HG02623 (cell line): ENCODE measurements around the gene ADCY5.

Experiments used
- ATAC-seq: cut with Tn5 transposase; IDR thresholded peaks from one replicate; pipeline ENCODE4 v1.9.1; 2021; ENCODE audit warnings: moderate library complexity; ENCODE audit not compliant: unreplicated experiment

ADCY5 gene

GRCh38 chr3:123459862-123460261 is 11.0 kb upstream of the ADCY5 start:
- no peak for ATAC-seq

- ATAC-seq, result no peak
These were observed 9.4 kb upstream of the ADCY5 start for GRCh38 chr3:123458255-123458654.

DNA sequence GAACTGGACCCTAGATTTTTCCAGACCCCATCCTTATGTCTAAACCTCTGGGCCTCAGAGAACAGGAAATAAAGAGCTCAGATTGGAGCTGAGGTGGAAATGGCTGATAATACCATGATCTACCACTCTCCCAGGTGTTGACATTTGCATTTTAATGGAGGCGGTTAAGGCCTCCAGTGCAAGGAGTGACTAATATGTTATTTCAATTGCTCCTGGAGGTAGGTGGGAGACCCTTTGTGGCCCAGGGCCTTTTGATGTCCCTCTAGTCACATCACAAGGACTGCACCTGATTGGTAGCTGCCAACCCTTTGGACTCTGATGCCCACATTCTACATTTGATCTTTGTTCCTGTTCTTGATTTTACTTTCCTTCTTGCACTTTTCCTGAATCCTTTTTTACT is 9.0 kb upstream of the ADCY5 start:
- ATAC-seq, result no peak

DNA sequence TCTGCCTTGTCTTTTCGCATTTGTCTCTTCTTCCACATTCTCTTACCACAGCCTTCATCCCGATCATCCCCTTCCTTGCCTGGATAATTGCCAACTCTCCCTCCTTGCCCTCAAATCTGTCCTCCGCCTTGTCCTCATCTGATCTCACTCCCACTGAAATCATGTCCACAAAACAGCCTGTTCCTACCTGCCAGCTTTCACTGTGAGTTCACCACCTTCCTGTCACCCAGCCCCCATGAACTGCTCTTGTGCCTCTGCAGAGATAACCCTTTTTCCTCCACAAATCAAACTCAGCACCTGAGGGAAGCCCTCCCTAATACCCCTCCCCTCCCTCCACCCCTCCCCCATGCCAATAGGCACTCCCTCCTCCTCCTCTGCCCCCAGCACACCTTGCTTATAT is 4.8 kb upstream of the ADCY5 start:
- ATAC-seq, result no peak

DNA sequence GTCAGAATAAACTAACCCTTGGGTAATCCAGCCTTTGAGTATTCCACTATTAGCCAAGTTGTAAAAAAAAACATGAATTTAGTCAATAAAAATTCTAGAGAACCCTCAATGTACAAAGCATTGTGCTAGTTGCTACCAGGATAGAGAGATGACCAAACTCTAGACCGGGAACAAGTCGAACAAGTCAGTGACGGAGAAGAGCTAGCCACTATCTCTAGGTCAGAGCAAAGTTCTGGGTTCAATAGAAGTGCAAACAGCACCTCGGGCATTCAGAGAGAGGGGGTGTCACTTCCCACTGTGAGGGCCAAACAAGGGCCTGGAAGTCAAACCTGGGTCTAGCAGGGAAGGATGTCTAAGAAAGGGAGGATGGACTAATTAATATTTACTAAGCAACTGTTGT is 2.3 kb upstream of the ADCY5 start:
- no peak for ATAC-seq

GRCh38 chr3:123449997-123450604 is 1.2 kb upstream of the ADCY5 start:
- ATAC-seq, result no peak

DNA sequence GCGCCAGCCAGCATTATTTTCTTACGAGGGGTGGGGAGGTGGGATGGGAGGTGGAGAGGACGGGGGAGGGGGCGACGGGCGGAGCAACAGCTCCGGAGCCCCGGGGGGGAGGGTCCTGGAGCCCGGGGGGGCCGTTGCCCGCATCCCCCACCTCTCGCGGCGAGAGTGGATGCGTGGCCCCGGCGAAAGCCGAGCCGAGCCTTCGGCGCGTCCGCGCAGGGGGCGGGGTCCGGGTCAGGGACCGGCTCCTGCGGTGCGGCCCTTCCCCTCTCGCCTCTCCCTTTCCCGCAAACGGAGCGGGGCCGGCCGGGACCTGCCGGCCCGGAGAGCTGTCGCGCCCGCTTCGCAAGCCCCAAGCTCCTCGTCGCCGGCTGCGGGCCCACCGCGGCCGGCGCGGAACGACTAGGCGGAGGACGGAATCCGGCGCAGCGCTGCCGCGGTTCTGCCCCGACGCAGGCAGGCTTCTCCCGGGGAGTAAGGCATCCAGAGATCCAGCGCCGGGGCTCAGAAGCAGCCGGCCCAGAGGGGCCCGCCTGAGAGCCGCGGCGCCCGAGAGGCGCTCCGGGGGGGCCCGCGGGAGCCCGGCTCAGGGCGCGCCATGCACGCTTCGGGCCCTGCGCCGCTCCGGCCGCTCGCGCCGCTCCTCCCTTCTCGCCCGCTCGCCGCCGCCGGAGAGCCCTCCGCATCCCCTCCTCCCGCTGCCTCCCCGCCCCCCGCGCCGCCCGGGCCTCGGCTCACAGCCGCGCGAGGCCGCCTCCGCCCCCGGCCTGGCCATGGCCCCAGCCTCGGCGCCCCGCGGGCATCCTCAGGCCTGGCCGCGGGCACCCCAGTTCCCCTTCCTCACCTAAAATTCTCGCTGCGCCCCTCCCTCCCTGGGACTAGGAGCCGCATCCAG is 459 bp upstream of the ADCY5 start:
- ATAC-seq, result no peak

GRCh38 chr3:123447749-123448517 is 957 bp downstream of the ADCY5 start:
- ATAC-seq, result no peak

DNA sequence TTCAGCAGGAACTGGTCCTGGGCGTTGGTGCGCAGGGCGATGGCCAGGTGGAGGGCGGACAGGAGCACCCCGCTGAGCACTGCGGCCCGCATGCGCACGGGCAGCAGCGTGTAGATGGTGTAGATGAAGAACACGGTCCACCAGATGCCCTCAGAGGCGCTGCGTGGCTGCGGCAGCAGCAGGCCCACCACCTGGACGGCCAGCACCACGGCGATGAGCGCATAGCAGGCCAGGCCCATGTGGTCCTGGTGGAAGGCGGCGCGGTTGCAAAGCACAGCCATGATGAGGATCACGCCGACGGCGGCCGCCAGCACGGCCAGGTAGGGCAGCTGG is 1.5 kb downstream of the ADCY5 start:
- ATAC-seq, result no peak

GRCh38 chr3:123446610-123447109 is 2.2 kb downstream of the ADCY5 start:
- no peak for ATAC-seq

DNA sequence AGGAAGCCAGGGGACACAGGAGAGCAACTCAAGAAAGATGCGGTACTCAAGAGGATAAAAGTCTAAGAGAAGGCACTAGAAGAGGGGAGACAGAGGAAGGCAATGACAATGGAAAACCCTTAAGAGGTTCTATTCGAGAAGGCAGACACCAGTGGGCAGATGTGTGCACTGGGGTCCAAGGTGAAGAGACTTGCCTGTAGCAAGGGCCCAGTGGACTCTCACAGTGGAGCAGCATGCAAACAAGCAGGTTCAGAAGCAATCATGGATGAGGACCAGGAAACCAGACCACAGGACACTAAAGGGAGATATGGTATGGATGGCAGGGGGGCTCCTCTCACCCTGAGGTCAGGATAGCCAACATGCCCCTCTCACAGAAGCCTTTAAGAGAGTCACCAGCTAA is 2.7 kb downstream of the ADCY5 start:
- ATAC-seq, result no peak

DNA sequence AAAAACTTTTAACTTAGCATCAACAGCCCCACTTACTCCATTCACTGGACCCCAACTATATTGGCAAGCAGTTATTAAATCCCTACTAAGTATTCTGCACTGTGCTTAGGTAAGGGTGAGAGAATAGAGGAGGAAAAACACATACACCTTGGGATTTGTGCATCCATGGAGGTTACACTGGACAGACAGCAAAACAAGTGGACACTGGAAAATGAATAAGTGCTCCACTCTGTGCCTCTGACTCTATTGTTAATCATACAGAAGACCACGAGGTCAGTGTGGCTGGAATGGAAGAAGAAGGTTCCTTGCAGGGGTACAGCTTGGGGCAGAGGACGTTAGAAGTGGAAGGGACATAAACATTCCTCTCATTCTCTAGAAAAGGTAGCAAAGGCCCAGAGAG is 3.2 kb downstream of the ADCY5 start:
- ATAC-seq, result no peak

GRCh38 chr3:123444744-123445143 is 4.1 kb downstream of the ADCY5 start:
- no peak for ATAC-seq

- no peak for ATAC-seq
These were observed 4.9 kb downstream of the ADCY5 start for GRCh38 chr3:123444023-123444422.

DNA sequence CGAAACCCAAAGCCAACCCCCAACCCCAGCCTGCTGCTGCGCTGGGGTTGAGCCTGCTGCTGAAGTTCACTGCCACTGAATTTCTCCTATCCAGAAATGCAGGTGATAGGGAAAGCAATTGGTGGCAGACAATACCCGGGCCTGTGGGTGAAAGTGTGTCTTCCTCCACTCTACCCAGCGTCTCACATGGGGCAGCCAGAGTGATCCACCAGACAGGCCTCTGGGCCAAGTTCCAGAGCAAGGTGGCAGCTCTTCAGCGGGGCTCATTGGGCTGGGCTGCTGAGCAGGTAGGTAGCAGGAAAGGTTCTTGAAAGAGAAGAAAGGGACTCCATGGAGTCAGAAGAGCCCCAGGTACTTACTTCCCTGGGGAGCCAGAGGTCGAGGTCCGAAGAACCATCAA is 6.0 kb downstream of the ADCY5 start:
- ATAC-seq, result no peak

DNA sequence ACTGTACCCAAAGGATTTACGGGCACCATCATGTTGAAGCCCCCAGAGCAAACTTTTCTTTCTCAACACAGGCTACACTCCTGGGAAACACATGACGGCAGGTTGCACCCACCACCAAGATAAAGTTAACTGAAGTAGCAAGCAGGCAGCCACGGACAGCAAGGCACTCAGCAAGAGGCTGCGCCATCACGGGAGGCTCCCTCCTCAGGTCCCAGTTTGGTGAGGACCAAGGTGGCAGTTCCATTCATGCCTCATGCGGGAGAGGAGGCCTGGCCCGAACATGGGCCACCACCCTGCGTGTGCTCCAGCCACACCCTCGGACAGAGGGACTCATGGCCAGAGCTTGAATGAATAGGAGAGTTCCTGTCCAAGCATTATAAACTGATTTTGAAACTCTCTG is 6.8 kb downstream of the ADCY5 start:
- no peak for ATAC-seq

DNA sequence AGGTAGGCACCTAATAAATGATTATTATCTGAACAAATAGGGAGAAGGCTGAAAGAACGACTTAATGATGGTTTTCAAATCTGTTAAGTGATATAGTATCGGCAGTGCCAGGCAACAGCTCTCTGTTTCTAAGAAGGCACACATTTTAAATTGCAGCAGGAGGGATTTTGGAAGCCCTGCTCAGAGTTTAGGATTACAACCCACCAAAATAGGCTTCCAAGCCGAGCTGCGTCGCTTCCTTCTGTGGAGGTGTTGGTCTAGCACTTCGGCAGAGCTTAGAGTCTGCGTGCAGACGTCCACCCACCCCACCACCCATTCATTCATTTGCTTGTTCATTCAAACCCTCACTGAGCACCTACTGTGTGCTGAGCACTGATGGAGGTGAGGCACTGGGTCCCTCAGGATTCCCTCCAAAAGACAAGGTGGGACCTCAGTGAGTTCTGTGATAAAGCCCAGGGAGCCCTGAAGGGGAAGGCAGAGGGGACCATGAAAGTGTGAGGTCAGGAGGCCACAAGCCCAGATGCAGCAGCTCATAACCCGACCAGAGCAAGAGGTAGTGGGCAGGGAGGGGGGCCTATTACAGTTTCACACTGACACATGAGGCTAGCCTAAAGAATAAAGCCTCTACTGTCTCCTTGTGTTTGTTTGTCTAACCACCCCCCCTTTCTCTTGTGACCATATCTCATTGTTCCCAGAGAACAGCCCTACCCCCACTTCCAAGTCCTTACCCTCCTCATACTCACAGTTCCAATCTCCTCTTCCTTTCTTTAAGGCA is 8.9 kb downstream of the ADCY5 start:
- no peak for ATAC-seq

GRCh38 chr3:123432832-123433523 is 15.9 kb downstream of the ADCY5 start:
- ATAC-seq, result no peak

- ATAC-seq, result no peak
These were observed 17.1 kb downstream of the ADCY5 start for GRCh38 chr3:123431658-123432324.
